Panc1 (cell line): ENCODE data around the gene COX7B. TPM values are rescaled to one million over a fixed set of nuclear protein-coding genes. Genes with fewer than 3 reads are reported as not detected.

Experiments
- ATAC-seq: fragments of 200-7000 bp; cut with Tn5 transposase; 2 replicates; pipeline ENCODE4 v1.9.1; 2020; ENCODE audit warnings: mild to moderate bottlenecking, moderate library complexity
- BruUV-seq: library from RNA; stranded (reverse); fragments of 400-500 nt; replicated peaks from 2 replicates; lab custom pipeline; 2021; lab: Mats Ljungman, UMichigan
- CTCF ChIA-PET: fragments of 300-600 bp; sonication (Branson Sonifier 250); formaldehyde crosslinking; loops from one replicate; lab custom pipeline; 2022; ENCODE audit warnings: antibody characterized with exemption; lab: Charles Lee
- POLR2A ChIA-PET: fragments of 300-600 bp; sonication (Branson Sonifier 250); formaldehyde crosslinking; loops from one replicate; lab custom pipeline; 2022; ENCODE audit warnings: antibody characterized with exemption; lab: Charles Lee
- DNase-seq: peaks from one replicate; pipeline ENCODE4 v3.0.0-alpha.2; 2010; ENCODE audit warnings: low read depth, low spot score
- H3K27ac ChIP-seq: 2 replicates; pipeline ENCODE4 v1.5.1; 2011; ENCODE audit warnings: mild to moderate bottlenecking, low read length, inconsistent platforms
- H3K27me3 ChIP-seq: fragments of 200-500 bp; sonication (Bioruptor generic); 2 replicates; pipeline ENCODE4 v1.6.0; 2014; ENCODE audit warnings: low read length, inconsistent platforms; ENCODE audit not compliant: control insufficient read depth, insufficient read depth
- H3K36me3 ChIP-seq: fragments of 200-500 bp; sonication (Bioruptor generic); 2 replicates; pipeline ENCODE4 v1.5.1; 2014; ENCODE audit warnings: inconsistent platforms, mild to moderate bottlenecking, low read length, moderate library complexity; ENCODE audit not compliant: control insufficient read depth, insufficient read depth
- H3K4me1 ChIP-seq: 2 replicates; pipeline ENCODE4 v1.5.1; 2011; ENCODE audit warnings: inconsistent platforms, mild to moderate bottlenecking, low read length, moderate library complexity; ENCODE audit not compliant: control insufficient read depth, insufficient read depth
- H3K4me3 ChIP-seq, 2 experiments: 2 replicates each; pipeline ENCODE4 v1.5.1; 2011 to 2012; ENCODE audit warnings: low read depth in 2 of 2, low read length in 2 of 2, mild to moderate bottlenecking in 2 of 2, inconsistent platforms in 1 of 2, moderate library complexity in 1 of 2
- H3K9me3 ChIP-seq: fragments of 200-500 bp; sonication (Bioruptor generic); 2 replicates; pipeline ENCODE4 v1.5.1; 2014; ENCODE audit warnings: low read depth, mild to moderate bottlenecking, inconsistent platforms, low read length, moderate library complexity; ENCODE audit not compliant: control insufficient read depth, insufficient read depth
- CTCF ChIP-seq: fragments of 450-650 bp; IDR thresholded peaks from 2 replicates; pipeline ENCODE4 v1.5.1; 2017; ENCODE audit warnings: mild to moderate bottlenecking
- POLR2AphosphoS5 ChIP-seq: IDR thresholded peaks from 2 replicates; pipeline ENCODE4 v1.6.1; 2012; ENCODE audit warnings: mild to moderate bottlenecking, low read depth, low read length, moderate library complexity
- SIN3A ChIP-seq: IDR thresholded peaks from 2 replicates; pipeline ENCODE4 v1.6.1; 2012; ENCODE audit warnings: low read depth, mild to moderate bottlenecking, low read length, moderate library complexity, borderline replicate concordance; ENCODE audit not compliant: insufficient read depth
- TCF7L2 ChIP-seq: IDR thresholded peaks from 2 replicates; pipeline ENCODE4 v1.6.1; 2011; ENCODE audit warnings: mild to moderate bottlenecking, low read depth, low read length, inconsistent platforms
- in situ Hi-C: cut with HindIII; loops from 2 replicates; pipeline ENCODE4 v1.10.0; 2016; ENCODE audit warnings: low sequenced_read_pairs, low pct_unique_long_range_greater_than_20kb
- intact Hi-C: fragments of 100-400 bp; cut with micrococcal nuclease; formaldehyde crosslinking; loops from one replicate; pipeline ENCODE4 v1.10.0; 2022; ENCODE audit not compliant: unreplicated experiment
- total RNA-seq: library from RNA; stranded (reverse); gene quantifications from one replicate; pipeline ENCODE4 v1.2.1, GENCODE V29; 2021; ENCODE audit not compliant: unreplicated experiment
- TF ChIP-seq, protein P1 (sequence below), 2 experiments: IDR thresholded peaks; 2 replicates each; pipeline ENCODE4 v1.6.1; 2011 to 2012; ENCODE audit warnings: low read depth in 2 of 2, control low read depth in 1 of 2, low read length in 1 of 2, mild to moderate bottlenecking in 1 of 2, moderate library complexity in 1 of 2; ENCODE audit not compliant: insufficient read depth in 1 of 2

COX7B gene
- total RNA-seq, 1 experiment from 2014 or later, result 352 TPM

DNA sequence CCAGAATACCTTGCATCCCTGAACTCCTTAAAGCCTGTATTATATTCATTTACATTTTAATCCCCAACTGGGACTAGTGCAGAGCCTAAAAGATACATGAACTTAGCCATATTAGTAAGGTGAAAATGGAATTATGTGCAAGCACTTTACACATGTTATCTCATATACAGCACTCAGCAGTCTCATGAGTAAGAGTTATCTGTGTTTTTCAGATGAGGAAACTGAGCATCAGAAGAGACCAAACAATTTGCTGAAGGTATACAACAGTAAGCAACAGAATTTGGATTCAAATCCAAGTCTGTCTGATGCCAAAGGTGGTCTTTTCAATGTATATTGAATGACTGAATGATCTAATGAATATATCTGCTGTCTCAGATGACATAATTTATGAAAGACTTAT is 23.5 kb downstream of the COX7B start:
- ChIA-PET CTCF (no interaction called here), POLR2A (no interaction called here)
- intact Hi-C loops (no loop called here), in situ Hi-C loops (no loop called here)
- H3K4me3 ChIP-seq, result no peak overlapping the region
- no peak overlapping the region for H3K27ac ChIP-seq
- BruUV-seq, result no TSS peak
- no peaks in the 10 kb centered on the region for H3K9me3 ChIP-seq
- H3K4me1 ChIP-seq, result peaks cover 12% of the 10 kb centered on the region; the same call in 1 of the 2 replicates
- no peaks in the 10 kb centered on the region for H3K36me3 ChIP-seq
- ATAC-seq (no peak), DNase-seq (no peak)
- H3K27me3 ChIP-seq, result no peaks in the 10 kb centered on the region
- TF ChIP-seq, protein P1, sequence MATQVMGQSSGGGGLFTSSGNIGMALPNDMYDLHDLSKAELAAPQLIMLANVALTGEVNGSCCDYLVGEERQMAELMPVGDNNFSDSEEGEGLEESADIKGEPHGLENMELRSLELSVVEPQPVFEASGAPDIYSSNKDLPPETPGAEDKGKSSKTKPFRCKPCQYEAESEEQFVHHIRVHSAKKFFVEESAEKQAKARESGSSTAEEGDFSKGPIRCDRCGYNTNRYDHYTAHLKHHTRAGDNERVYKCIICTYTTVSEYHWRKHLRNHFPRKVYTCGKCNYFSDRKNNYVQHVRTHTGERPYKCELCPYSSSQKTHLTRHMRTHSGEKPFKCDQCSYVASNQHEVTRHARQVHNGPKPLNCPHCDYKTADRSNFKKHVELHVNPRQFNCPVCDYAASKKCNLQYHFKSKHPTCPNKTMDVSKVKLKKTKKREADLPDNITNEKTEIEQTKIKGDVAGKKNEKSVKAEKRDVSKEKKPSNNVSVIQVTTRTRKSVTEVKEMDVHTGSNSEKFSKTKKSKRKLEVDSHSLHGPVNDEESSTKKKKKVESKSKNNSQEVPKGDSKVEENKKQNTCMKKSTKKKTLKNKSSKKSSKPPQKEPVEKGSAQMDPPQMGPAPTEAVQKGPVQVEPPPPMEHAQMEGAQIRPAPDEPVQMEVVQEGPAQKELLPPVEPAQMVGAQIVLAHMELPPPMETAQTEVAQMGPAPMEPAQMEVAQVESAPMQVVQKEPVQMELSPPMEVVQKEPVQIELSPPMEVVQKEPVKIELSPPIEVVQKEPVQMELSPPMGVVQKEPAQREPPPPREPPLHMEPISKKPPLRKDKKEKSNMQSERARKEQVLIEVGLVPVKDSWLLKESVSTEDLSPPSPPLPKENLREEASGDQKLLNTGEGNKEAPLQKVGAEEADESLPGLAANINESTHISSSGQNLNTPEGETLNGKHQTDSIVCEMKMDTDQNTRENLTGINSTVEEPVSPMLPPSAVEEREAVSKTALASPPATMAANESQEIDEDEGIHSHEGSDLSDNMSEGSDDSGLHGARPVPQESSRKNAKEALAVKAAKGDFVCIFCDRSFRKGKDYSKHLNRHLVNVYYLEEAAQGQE (IDR thresholded peaks at IDR 0.05; ENCODE audit: insufficient read depth in 1 of 2, low read depth in 2 of 2, low read length in 1 of 2), result no peak
- TF ChIP-seq POLR2AphosphoS5 (no peak), SIN3A (no peak), TCF7L2 (no peak), CTCF (no peak)

- no peak for ATAC-seq
- in situ Hi-C loops, result no loop called here
- H3K4me1 ChIP-seq, result peaks cover 10% of the 10 kb centered on the region; the same call in 1 of the 2 replicates
- no peaks in the 10 kb centered on the region for H3K27me3 ChIP-seq
- H3K36me3 ChIP-seq, result no peaks in the 10 kb centered on the region
- DNase-seq, result no peak
- no peak overlapping the region for H3K4me3 ChIP-seq
- TF ChIP-seq TCF7L2, result no peak
- TF ChIP-seq, protein P1 (IDR thresholded peaks at IDR 0.05; ENCODE audit: insufficient read depth in 1 of 2, low read depth in 2 of 2, low read length in 1 of 2), result no peak
- TF ChIP-seq POLR2AphosphoS5, result no peak
- TF ChIP-seq SIN3A, result no peak
- TF ChIP-seq CTCF, result no peak
- ChIA-PET POLR2A (no interaction called here), CTCF (no interaction called here)
- H3K9me3 ChIP-seq, result no peaks in the 10 kb centered on the region
- H3K27ac ChIP-seq, result peak overlapping the region; percentile 54; the same call in 1 of the 2 replicates
- no TSS peak for BruUV-seq
- intact Hi-C loops, result no loop called here
These were observed 25.1 kb downstream of the COX7B start for GRCh38 chrX:77924320-77924859.
